GM18517 (cell line): ENCODE data around the gene ARHGAP23.

ENCODE experiments used
- ATAC-seq: cut with Tn5 transposase; IDR thresholded peaks from one replicate; pipeline ENCODE4 v1.9.1; 2021; ENCODE audit warnings: mild to moderate bottlenecking, moderate library complexity; ENCODE audit not compliant: unreplicated experiment

ARHGAP23 gene

DNA sequence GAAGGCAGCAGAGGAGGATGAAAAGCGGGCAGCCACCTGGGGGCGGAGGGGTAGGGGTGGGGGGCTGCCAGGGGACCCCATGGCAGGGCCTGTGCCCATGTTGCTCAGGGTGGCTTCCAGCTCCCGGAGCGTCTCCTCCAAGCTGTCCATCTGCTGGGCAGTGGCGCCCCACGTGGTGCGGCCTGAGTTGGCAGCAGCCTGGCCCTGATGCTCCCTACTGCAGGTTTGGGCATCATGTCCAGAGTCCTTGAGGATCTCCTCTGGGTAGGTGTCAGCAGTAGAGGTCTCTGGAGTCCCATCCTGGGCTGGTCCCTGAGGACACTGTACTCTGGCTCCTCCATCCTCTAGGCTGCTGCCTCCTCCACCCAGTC lies 116.6 kb downstream of the ARHGAP23 start:
- ATAC-seq, result no peak

- no peak for ATAC-seq
These were observed 117.4 kb downstream of the ARHGAP23 start for GRCh38 chr17:38545531-38546225.

DNA sequence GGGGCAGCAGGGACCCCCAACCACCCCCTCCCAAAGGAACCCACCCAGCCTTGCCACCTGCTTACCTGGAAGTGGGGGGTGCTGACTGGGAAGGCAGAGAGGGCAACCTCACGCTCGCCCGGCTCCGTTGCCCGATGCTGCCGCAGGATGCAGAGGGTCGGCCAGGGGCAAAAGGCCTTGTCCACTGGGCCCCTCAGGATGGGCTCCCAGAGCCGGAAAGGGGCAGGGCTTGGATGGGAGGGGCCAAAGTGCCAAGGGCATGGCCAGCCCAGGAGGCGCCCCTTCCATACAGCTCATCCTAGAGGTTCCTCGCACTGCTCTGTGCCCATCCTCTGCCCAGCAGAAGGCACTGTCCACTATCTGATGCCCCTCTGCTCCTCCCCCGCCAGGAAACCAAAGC lies 118.1 kb downstream of the ARHGAP23 start:
- no peak for ATAC-seq

- ATAC-seq, result no peak
These were observed 119.2 kb downstream of the ARHGAP23 start for GRCh38 chr17:38547444-38547843.

- ATAC-seq, result no peak
These were observed 121.0 kb downstream of the ARHGAP23 start for GRCh38 chr17:38549285-38549684.

GRCh38 chr17:38550661-38551060 lies 122.4 kb downstream of the ARHGAP23 start:
- no peak for ATAC-seq

DNA sequence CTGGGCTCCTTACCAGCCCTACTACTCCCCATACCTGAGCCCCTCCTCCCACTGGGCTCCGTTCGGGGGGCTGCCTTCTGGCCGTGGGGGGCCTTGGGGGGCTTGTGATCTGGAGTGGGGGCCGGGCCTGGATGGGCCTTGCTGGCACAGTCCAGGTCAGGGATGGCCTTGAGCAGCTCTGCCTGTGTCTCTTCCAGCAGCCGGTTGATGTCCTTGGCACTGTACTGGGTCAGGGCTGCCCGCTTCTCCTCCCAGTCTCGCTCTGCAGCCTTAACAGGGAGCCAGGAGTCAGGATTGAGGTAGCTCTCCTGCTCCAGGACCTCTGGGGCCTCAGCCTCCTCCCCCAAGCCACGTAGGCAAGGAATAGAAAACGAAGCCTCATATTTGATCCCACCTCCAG lies 122.9 kb downstream of the ARHGAP23 start:
- ATAC-seq, result no peak

GRCh38 chr17:38552343-38552742 lies 124.1 kb downstream of the ARHGAP23 start:
- no peak for ATAC-seq

- ATAC-seq, result no peak
These were observed 126.4 kb downstream of the ARHGAP23 start for GRCh38 chr17:38554430-38555350.

- ATAC-seq, result no peak
These were observed 128.0 kb downstream of the ARHGAP23 start for GRCh38 chr17:38556239-38556638.

- no peak for ATAC-seq
These were observed 129.1 kb downstream of the ARHGAP23 start for GRCh38 chr17:38557396-38557795.

DNA sequence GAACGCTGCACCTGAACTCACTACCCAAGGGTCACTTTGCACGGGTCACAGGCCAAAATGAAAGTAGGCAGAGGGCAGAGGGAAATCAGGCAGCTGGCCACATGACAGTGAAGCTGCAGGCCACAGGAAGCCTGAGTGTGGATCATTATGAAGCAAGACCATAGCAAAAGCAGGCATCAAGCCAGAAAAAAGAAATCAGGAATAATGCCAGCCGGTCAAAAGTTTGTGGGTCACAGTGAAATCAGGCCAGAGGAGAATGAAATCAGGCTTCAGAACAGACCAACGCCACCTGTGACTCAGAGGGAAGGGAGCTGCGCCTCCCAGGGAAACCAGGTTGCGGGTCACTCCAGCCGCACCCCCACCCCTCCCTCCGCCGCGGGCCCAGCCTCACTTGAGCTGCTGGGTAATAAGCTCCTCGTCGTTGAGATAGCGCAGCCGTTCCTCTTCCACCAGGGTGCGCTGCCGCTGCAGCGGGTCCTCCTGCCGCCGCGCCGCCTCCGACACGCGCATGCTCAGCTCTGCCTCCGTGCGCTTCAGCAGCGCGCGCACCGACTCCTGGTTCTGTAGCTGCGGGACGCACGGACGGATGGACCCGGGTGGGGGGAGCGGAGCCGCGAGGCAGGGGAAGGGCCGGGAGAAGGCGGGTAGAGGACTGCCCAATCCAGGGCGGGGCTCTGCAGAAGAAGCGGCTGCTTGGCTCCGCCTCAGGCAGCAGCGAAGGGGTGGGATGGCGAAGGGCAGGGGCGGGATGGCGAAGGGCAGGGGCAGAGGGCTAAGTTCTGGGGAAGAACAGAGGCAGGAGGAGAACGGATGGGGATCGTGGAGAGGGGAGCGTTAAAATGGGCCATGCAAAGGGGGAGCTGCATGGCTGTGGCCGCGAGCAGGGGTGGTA lies 129.8 kb downstream of the ARHGAP23 start:
- peak; percentile 70 for ATAC-seq

DNA sequence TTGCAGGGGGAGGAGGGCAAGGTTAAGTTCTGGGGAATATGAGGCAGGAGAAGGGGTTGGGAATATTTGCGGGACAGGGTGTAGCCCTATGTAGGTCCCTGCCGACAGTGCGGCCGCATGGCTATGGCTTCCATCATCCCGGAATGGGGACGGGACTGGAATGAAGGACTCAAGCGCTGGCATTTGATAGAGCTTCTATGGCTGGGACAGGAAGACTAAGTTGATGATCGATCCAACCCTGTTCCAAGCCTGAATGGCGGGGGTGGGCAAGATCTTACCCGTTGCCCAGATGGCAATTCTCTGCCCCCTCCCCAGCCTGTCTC lies 130.4 kb downstream of the ARHGAP23 start:
- ATAC-seq, result no peak

DNA sequence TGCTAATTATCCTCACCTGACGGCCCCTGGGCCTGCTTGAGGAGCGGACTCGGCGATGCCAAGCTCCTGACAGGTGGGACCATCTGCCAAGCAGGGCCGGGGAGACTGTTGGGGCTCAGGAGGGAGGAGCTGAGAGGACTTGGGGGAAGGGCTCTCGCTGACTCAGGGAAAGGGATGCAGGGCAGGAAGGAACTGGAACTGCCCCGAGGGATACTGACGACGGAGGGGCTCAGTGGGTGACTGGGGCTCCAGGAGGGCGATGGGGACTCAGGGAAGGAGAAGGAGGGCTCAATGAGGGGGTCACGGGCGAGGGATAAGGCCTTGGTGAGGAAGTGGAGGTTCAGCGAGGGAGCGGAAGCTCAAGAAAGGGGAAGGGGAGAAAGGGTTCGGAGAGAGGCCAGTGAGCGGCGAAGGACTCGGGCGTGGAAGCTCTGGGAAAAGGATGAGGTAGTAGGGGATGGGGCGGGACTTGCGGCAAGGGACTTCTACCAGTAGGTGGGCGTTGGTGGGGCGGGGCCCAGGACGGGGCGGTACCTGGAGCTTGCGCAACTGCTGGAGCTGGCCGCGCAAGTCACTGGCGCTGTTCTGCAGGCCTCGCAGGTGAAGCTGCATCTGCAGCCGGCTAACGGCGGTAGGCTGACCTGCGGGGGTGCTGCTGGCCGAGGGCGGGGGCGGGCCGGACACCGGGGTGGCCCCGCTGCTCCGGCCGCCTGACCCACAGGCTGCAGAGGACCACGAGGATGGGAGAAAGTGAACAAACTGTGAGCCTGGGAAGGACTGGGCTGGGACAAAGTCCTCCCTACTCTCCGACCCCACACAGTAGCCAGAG lies 131.0 kb downstream of the ARHGAP23 start:
- peak; percentile 54 for ATAC-seq

DNA sequence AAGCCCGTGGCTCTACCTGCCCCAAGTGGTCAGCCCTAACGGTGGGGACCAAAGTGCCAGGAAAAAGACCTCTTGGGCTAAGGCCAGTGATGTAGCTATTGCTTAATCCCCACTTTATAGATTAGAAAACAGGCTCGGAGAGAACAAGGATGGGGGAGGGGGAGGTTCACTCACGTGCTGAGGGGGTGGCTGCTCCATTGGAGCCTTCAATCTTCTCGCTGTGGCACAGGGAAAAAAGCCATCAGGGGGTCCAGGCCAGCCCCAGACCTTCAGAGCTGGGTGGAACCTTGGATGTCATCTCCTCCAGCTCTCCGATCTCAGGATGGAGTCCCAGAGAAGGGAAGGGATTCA lies 131.6 kb downstream of the ARHGAP23 start:
- no peak for ATAC-seq

DNA sequence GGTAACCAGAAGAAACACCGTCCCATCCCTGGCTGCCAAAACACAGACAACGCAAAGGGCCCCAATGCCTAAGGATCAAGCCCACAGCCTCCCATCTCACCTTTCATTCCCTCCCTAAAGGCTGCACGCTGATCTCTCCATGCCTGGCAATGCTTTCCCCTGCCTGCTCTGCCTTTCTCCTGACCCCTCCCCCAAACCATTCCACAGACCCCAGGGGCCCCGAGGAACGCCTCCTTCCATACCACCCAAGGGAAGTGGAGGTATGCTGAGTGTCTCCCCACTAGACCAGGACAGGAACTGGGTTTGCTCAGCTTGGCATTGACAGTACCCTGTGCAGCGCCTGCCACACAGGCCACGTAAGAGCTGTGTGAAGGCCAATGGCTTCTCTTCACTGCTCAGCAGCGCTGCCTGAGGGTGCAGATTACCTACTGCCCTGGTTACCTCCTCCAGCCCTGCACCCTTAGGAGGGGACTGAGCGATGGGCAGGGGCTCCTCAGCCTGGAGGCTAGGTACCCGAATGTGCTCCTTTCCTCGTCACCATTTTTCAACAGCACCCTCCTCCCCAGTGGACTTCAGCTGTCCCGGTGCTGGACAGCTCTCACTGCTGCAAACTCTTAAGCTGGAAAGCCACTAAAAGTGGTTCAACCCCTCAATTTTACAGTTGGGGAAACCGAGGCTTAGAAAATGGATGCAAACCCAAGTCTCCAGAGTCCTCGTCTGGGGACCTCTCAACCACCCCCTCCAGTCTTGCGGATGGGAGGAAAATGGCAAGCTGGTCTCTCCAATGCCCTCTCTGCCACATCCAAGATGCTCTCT lies 132.4 kb downstream of the ARHGAP23 start:
- ATAC-seq, result no peak

GRCh38 chr17:38561416-38562214 lies 133.4 kb downstream of the ARHGAP23 start:
- ATAC-seq, result no peak
